GM19467 (cell line): ENCODE results near the gene SIM2.

ENCODE experiments used
- ATAC-seq: cut with Tn5 transposase; IDR thresholded peaks from one replicate; pipeline ENCODE4 v1.9.1; 2021; ENCODE audit warnings: mild to moderate bottlenecking, moderate library complexity; ENCODE audit not compliant: unreplicated experiment

SIM2 gene

DNA sequence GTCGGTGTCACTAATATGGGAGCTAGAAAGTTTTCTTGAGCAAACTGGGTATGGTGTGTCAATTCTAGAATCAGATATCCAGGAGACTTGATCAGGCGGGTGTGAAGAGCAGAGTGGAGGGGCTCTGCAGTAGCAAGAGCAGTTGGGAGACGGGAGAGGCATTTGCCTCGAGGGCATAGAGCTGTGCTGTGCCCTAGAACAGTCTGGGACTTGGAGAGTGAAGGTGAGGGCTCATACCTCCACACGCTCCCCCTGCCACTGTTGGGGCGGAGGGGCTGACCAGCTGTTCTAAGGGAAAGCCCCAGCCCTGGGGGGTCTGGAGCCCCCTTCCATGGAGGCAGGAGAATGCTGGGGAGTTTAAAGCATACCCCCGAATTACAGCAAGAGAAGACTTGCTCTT, 33.8 kb downstream of the SIM2 start:
- no peak for ATAC-seq

- no peak for ATAC-seq
Observed at GRCh38 chr21:36733857-36734256, 34.9 kb downstream of the SIM2 start.

GRCh38 chr21:36734367-36735200, 35.7 kb downstream of the SIM2 start:
- ATAC-seq = no peak

DNA sequence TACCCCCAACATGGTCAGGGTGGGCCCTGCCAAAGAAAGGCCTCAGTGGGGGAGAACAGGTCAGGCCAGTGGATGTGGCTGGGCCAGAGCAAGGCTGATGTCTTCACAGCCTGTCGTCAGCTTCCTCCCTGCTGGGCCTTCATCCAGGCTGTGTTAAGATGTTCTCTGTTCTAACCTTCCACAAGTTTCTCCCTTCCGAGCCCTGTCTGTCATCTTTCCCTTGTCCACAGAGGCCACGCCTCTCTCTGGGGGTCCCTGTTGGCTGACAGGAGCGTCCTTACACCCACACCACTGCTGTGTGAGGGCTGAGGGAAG, 36.2 kb downstream of the SIM2 start:
- no peak for ATAC-seq

GRCh38 chr21:36735724-36736320, 36.9 kb downstream of the SIM2 start:
- ATAC-seq = no peak

DNA sequence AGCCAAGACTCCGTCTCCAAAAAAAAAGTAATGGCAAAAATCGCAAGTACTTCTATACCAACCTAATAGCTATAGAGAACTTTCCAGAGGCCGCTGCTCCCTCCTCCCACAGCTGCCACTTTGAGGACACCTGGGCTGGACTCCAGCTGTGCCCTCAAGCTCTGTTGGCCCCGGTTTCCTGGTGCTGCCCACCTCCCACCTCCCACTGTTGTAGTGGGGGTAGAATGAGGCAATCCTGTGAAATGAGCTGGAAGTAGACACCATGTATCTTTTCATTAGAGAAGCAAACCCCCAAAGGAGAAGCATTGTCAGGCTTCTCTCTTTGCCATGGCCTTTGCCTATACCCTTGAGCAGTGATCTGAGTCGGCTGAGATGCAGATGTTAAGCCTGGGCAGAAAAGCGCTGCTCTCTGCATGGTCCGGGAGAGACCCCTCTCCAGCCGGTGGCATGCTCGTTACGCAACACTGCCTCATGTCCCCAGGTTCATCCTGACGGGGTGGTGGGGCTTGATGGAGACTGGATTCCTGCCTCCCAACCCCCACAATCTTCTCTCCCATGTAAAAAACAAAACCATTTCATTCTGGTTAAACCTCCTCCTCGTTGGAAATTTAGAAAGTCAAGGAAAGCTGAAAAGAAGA, 39.7 kb downstream of the SIM2 start:
- ATAC-seq = no peak

- ATAC-seq = no peak
Observed at GRCh38 chr21:36741506-36741905, 42.6 kb downstream of the SIM2 start.

- ATAC-seq = no peak
Observed at GRCh38 chr21:36743008-36743407, 44.1 kb downstream of the SIM2 start.

GRCh38 chr21:36743446-36743845, 44.5 kb downstream of the SIM2 start:
- no peak for ATAC-seq

DNA sequence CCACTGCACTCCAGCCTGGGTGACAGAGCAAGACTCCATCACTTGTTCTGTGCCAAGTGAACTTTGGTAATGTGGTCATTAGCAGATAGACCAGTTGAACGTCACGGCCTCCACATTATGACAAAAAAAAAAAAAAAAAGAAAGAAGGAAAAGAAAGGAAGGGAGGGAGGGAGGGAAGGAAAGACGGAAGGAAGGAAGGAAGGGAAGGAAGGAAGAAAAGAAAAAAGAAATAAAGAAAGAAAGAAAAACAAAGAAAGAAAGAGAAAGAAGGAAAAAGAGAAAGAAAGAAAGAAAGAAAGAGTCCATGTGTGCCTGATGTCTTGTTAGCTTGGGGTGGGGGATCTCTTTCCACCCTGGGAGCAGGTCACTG, 45.3 kb downstream of the SIM2 start:
- ATAC-seq = no peak

DNA sequence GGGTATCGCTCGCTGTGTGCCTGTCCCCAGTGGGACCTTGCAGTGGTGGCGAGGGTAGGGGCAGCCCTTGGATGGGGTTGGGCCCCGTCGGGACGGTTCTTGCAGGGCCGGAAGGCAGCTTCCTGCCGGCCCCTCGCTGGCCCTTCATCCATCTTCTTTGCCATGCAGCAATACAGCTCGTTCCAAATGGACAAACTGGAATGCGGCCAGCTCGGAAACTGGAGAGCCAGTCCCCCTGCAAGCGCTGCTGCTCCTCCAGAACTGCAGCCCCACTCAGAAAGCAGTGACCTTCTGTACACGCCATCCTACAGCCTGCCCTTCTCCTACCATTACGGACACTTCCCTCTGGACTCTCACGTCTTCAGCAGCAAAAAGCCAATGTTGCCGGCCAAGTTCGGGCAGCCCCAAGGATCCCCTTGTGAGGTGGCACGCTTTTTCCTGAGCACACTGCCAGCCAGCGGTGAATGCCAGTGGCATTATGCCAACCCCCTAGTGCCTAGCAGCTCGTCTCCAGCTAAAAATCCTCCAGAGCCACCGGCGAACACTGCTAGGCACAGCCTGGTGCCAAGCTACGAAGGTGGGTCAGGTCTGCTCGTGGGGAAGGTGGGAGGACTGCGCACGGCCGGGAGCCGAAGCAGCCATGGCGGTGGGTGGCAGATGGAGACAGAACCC, 45.8 kb downstream of the SIM2 start:
- no peak for ATAC-seq

DNA sequence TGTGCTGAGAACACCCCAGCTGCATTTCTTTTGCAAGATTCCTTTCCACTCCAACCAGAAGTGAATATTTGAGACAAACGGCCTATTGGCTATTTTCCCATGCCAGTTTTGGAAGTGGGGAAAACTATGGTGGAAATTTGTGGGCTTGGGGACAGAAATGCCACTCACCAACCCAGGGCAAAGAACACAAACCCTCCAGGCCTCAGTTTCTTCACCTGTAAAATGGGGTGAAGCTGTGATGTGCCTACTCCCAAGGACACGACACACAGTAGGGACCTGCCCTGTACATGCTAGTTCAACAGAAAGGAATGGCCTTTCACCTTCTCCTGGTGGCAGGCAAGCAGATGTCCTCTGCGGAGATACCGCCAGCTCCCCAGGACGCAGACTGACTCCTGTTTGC, 46.5 kb downstream of the SIM2 start:
- ATAC-seq = no peak

DNA sequence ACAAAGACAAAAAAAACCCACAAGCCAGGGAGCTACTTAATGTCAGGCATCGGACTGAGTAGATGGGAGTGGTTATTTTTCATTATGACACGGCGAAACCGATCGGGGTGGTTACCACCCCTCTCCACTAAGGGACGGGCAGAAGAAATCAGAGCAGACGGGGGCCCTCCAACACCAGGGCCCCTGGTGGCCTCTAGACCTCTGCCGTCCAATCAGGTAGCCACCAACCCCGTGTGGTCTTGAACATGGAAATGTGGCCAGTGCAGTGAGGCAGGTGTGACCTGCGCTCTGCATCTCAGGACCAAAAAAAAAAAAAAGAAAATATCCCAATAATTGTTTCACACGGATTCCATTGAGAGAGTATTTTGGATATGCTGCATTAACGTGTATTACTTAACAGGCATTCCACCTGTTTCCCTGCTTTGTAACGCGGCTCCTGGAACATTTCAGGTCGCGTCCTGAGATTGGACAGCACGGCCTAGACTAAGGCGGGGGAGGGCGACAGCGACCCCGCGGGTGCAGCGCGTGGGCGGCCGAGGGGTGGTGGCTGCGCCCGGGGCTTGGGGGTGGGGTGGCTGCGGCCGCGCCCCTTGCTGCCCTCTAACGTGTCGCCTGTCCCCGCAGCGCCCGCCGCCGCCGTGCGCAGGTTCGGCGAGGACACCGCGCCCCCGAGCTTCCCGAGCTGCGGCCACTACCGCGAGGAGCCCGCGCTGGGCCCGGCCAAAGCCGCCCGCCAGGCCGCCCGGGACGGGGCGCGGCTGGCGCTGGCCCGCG, 48.3 kb downstream of the SIM2 start:
- ATAC-seq = no peak

GRCh38 chr21:36747815-36748383, 49.0 kb downstream of the SIM2 start:
- ATAC-seq = no peak

DNA sequence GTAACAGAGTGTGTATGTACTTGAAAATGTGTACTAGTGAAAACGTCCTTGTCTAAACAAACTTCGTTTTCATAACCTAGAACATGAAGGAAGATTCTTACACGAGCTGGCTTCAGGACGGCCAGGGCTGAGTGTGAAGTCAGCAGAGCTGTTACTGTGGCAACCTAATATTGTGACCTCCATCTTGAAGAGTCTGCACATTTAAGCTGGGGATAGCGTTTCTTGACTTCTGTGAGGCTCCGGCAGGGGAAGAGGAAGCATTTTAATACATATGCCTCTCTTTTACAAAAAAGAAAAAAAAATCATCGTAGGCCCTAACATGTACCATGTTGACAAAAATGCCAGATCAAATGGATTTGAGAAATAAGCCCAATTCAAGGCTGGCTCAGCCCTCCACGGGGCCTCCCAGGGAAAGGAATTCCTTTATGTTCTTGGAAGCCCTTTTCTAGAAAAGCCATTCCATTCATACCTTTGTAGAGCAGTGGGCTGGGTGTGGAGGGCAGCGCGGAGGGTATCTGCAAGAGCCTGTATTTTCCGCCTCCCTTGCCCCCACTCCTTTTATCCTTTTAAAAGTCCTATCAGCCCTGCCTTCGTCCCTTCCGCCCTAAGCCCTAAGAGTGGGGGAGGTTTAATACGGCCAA, 51.1 kb downstream of the SIM2 start:
- no peak for ATAC-seq

GRCh38 chr21:36750576-36750959, 51.7 kb downstream of the SIM2 start:
- no peak for ATAC-seq

- no peak for ATAC-seq
Observed at GRCh38 chr21:36751383-36751782, 52.5 kb downstream of the SIM2 start.

- ATAC-seq = no peak
Observed at GRCh38 chr21:36753556-36753955, 54.6 kb downstream of the SIM2 start.

DNA sequence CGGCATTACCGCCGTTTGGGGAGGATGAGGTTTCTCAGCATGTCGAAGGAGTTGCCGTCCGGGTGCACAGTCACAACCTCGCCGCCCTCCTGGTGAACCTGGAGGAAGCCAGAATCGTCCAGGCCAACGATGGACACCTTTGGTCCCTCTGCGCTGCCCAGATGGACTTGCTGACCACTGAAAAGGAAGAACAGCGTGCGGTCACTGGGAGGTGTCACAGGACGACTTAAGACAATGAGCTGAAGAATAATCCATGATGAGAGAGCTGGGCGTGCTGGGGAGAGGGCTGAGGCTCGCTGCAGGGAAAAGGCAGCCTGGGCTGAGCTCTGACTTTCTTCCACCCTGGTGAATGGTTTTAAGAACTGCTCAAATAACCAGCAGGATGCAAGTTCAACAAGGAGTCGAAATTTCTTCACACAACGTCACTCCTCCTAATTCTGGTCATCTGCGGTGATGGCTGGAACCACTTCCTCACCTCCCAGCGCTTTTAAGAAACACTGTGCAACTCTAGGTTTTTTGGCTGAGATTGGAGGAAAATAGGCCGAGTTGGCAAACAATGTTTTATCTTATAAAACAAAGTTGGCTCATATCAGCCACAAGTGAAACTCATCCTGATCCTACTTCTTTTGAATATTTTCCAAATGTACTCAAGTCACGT, 55.5 kb downstream of the SIM2 start:
- ATAC-seq = no peak

DNA sequence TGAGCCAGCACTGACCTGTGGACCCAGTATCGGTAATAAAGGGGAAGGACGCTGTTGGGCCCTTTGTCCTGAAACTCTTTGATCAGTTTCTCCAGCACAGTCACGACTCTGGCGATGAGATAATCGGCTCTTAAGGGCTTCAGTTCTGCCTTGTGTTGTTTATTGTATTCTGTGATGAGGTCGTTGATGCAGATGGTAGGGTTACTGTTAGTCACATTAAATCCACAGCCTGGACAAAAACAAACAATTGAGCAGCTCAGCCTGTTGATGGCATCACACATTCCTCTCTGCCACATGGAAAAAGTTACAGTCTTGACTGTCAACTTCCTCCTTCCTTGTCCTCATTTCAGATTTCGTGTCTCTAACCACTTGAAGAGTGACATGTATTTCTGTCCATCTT, 57.6 kb downstream of the SIM2 start:
- no peak for ATAC-seq
